ENCODE measurements around the gene OCA2. TPM values are rescaled to one million over a fixed set of nuclear protein-coding genes. Genes with fewer than 3 reads are reported as not detected.

The OCA2 gene
- total RNA-seq, 2 experiments from 2014 or later = not detected

DNA sequence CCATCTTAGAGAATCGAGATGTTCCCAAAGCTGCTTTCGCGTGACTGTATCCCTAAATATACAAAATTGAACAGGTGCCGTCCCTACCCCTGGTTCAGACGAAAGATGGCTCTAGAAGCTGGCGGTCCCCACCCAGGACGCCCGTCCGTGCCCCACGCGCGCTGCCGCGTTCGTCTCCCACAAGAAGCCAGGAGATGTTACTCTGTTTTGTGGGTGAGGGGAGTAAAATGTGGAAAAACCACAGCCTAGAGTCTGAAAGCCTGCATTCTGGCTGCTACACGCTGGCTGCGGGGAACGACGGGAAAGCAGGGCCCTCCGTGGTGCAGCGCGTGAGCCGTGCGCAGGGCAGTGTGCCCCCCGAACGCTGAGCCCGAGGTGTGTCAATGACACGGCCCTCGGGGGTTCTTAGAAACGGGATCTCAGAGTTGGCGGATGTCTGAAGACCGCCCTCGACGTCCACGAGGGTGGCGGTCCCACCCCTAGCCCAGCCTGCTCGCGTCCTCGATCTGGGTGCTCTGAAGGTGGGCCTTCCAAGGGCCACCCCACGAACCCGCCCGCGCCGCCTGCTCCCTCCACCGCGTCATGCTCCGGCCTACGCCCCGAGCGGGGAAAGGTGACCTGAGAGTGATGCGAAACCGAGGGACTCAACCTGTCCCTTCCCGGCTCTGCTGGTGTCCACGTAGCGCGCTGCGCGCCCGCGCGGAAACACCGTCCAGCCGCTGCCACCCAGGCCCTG lies 95.6 kb downstream of the OCA2 start:
- DNase-seq (ENCODE audit: low spot score) = no peak
- BruUV-seq (replicated peaks) = no TSS peak
- intact Hi-C loops (cut with micrococcal nuclease; ENCODE audit: unreplicated experiment) = no loop called here
- Histone ChIP-seq H3K4me2 (ENCODE audit: low read length) (no peak overlapping the region), H3K4me3 (ENCODE audit: low read depth, low read length, poor library complexity, severe bottlenecking) (no peak overlapping the region), H3K9me3 (ENCODE audit: low read length) (no peaks in the 10 kb centered on the region), H4K20me1 (ENCODE audit: insufficient read depth, low read length) (no peaks in the 10 kb centered on the region), H3K79me2 (ENCODE audit: insufficient read depth, low read depth, low read length) (no peaks in the 10 kb centered on the region), H3K27ac (ENCODE audit: low read depth, low read length, poor library complexity, severe bottlenecking) (no peak overlapping the region), H2AFZ (ENCODE audit: low read length) (no peak overlapping the region), H3K4me1 (ENCODE audit: insufficient read depth, low read length, poor library complexity, severe bottlenecking) (no peaks in the 10 kb centered on the region), H3K36me3 (ENCODE audit: insufficient read depth, low read length) (no peaks in the 10 kb centered on the region), H3K9me2 (ENCODE audit: insufficient read depth, low read length) (no peaks in the 10 kb centered on the region)
- ChIA-PET POLR2A (no interaction called here), CTCF (ENCODE audit: unreplicated experiment) (no interaction called here)
- TF ChIP-seq, protein P1, sequence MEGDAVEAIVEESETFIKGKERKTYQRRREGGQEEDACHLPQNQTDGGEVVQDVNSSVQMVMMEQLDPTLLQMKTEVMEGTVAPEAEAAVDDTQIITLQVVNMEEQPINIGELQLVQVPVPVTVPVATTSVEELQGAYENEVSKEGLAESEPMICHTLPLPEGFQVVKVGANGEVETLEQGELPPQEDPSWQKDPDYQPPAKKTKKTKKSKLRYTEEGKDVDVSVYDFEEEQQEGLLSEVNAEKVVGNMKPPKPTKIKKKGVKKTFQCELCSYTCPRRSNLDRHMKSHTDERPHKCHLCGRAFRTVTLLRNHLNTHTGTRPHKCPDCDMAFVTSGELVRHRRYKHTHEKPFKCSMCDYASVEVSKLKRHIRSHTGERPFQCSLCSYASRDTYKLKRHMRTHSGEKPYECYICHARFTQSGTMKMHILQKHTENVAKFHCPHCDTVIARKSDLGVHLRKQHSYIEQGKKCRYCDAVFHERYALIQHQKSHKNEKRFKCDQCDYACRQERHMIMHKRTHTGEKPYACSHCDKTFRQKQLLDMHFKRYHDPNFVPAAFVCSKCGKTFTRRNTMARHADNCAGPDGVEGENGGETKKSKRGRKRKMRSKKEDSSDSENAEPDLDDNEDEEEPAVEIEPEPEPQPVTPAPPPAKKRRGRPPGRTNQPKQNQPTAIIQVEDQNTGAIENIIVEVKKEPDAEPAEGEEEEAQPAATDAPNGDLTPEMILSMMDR (conservative IDR thresholded peaks at IDR 0.05; ENCODE audit: low read length) = no peak
- no peak for TF ChIP-seq EZH2phosphoT487 (IDR thresholded peaks at IDR 0.05; ENCODE audit: borderline replicate concordance, low read depth, low read length)

DNA sequence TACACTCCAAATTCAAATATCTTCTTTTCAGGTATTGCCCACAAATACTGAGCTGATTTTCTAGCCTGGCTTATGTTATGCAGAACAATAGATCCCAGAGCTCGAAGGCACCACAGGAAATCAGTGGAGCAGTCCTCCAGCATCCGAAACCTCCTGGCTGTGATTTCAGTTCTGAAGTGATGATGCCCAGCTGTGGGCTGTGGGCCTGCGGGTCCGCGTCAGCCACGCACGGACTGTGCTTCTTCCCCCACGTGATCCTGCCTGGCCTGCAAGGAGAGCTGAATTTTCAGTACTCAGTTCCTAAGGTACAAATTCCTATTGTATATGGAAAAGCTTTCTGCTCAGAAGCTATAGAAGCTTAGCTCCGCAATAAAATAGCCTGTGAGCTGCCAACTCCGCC lies 96.2 kb downstream of the OCA2 start:
- Histone ChIP-seq H3K4me2 (ENCODE audit: low read length) (no peak overlapping the region), H3K4me3 (ENCODE audit: low read depth, low read length, poor library complexity, severe bottlenecking) (no peak overlapping the region), H3K79me2 (ENCODE audit: insufficient read depth, low read depth, low read length) (no peaks in the 10 kb centered on the region), H3K27ac (ENCODE audit: low read depth, low read length, poor library complexity, severe bottlenecking) (no peak overlapping the region), H3K4me1 (ENCODE audit: insufficient read depth, low read length, poor library complexity, severe bottlenecking) (no peaks in the 10 kb centered on the region), H4K20me1 (ENCODE audit: insufficient read depth, low read length) (no peaks in the 10 kb centered on the region), H3K9me3 (ENCODE audit: low read length) (no peaks in the 10 kb centered on the region), H2AFZ (ENCODE audit: low read length) (no peak overlapping the region), H3K36me3 (ENCODE audit: insufficient read depth, low read length) (no peaks in the 10 kb centered on the region), H3K9me2 (ENCODE audit: insufficient read depth, low read length) (no peaks in the 10 kb centered on the region)
- no TSS peak for BruUV-seq (replicated peaks)
- TF ChIP-seq EZH2phosphoT487 (IDR thresholded peaks at IDR 0.05; ENCODE audit: borderline replicate concordance, low read depth, low read length) = no peak
- TF ChIP-seq, protein P1 (conservative IDR thresholded peaks at IDR 0.05; ENCODE audit: low read length) = no peak
- ChIA-PET CTCF (ENCODE audit: unreplicated experiment) (no interaction called here), POLR2A (no interaction called here)
- intact Hi-C loops (cut with micrococcal nuclease; ENCODE audit: unreplicated experiment) = no loop called here
- no peak for DNase-seq (ENCODE audit: low spot score)

DNA sequence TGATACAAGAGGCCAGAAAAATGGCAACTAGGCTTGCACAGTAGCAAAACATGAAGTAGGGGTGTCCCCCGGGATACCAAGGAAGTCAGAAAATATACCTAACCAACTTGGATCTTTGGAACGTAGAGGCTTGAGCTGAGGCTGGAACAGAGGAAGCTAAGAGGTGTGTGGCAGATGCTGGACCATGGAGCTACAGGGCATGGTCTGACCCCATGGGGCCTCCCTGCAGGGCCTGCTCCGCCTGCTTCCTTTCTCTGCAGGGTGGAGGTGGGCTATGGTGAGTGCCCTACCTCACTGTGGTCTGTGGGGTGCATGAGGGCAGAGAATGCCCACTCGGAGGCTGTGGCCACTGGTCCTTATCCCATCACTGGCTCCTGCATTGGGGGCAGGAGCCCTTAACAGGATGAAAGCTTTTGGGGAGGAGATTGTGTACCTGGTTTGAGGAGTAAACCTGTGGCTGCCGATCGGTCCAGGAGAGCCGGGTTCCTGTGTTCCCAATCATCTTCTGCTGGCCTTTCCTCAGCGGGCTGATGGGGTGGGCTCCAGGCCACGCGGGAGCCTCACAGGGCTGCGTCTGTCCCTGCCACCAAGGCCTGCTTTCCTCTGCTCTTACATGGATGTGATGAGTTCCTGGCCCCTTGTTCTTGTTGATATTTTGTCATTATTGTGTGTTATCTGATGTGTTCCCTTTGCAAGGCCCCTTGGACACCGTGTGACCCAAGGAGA lies 96.8 kb downstream of the OCA2 start:
- no TSS peak for BruUV-seq (replicated peaks)
- intact Hi-C loops (cut with micrococcal nuclease; ENCODE audit: unreplicated experiment) = no loop called here
- Histone ChIP-seq H3K4me2 (ENCODE audit: low read length) (no peak overlapping the region), H3K9me3 (ENCODE audit: low read length) (no peaks in the 10 kb centered on the region), H3K4me3 (ENCODE audit: low read depth, low read length, poor library complexity, severe bottlenecking) (no peak overlapping the region), H3K79me2 (ENCODE audit: insufficient read depth, low read depth, low read length) (no peaks in the 10 kb centered on the region), H2AFZ (ENCODE audit: low read length) (no peak overlapping the region), H3K36me3 (ENCODE audit: insufficient read depth, low read length) (no peaks in the 10 kb centered on the region), H3K9me2 (ENCODE audit: insufficient read depth, low read length) (no peaks in the 10 kb centered on the region), H4K20me1 (ENCODE audit: insufficient read depth, low read length) (no peaks in the 10 kb centered on the region), H3K27ac (ENCODE audit: low read depth, low read length, poor library complexity, severe bottlenecking) (no peak overlapping the region), H3K4me1 (ENCODE audit: insufficient read depth, low read length, poor library complexity, severe bottlenecking) (no peaks in the 10 kb centered on the region)
- POLR2A ChIA-PET = no interaction called here
- TF ChIP-seq, protein P1 (conservative IDR thresholded peaks at IDR 0.05; ENCODE audit: low read length) = no peak
- no peak for TF ChIP-seq EZH2phosphoT487 (IDR thresholded peaks at IDR 0.05; ENCODE audit: borderline replicate concordance, low read depth, low read length)
- no peak for DNase-seq (ENCODE audit: low spot score)
- CTCF ChIA-PET (ENCODE audit: unreplicated experiment) = no interaction called here
